ENCODE measurements around the gene PGLYRP2. TPM values are rescaled to one million over a fixed set of nuclear protein-coding genes. Genes with fewer than 3 reads are reported as not detected.

PGLYRP2 gene
- total RNA-seq, 1 experiment from 2014 or later = not detected

GRCh38 chr19:15526408-15526807 is 47.1 kb upstream of the PGLYRP2 start:
- Histone ChIP-seq H3K9me3 (ENCODE audit: low read length) (no peaks in the 10 kb centered on the region), H2AFZ (ENCODE audit: low read length) (no peak overlapping the region), H3K27me3 (ENCODE audit: low read length) (peaks cover 3% of the 10 kb centered on the region; the same call in 1 of the 2 replicates), H3K79me2 (ENCODE audit: low read length) (no peaks in the 10 kb centered on the region), H3K27ac (ENCODE audit: low read length) (no peak overlapping the region), H3F3A (ENCODE audit: low read length, unreplicated experiment) (no peaks in the 10 kb centered on the region), H3K4me2 (ENCODE audit: low read length) (no peak overlapping the region), H3K9me2 (replicated peaks; ENCODE audit: low read length) (no peaks in the 10 kb centered on the region), H3K4me3 (ENCODE audit: low read length) (no peak overlapping the region), H3K9ac (ENCODE audit: low read length) (no peak overlapping the region), H3K4me1 (ENCODE audit: insufficient read depth, low read length) (no peaks in the 10 kb centered on the region), H4K20me1 (ENCODE audit: low read length) (no peaks in the 10 kb centered on the region), H3K36me3 (ENCODE audit: low read depth, low read length) (no peaks in the 10 kb centered on the region)
- intact Hi-C loops (cut with micrococcal nuclease) = no loop called here
- TF ChIP-seq EZH2 (IDR thresholded peaks at IDR 0.05; ENCODE audit: low read length, unreplicated experiment) (no peak), CTCF (conservative IDR thresholded peaks at IDR 0.05; ENCODE audit: low read depth, low read length) (no peak), EZH2phosphoT487 (IDR thresholded peaks at IDR 0.05; ENCODE audit: borderline replicate concordance, low read length) (no peak)
- ATAC-seq (no peak), DNase-seq (no peak)
- POLR2A ChIA-PET (ENCODE audit: unreplicated experiment) = no interaction called here
- no TSS peak for BruUV-seq (replicated peaks)
- CTCF ChIA-PET = no interaction called here

- POLR2A ChIA-PET (ENCODE audit: unreplicated experiment) = no interaction called here
These were observed 46.0 kb upstream of the PGLYRP2 start for GRCh38 chr19:15525291-15525690.

GRCh38 chr19:15524781-15525180 is 45.5 kb upstream of the PGLYRP2 start:
- no peak overlapping the region for H3K4me3 ChIP-seq (ENCODE audit: low read length)
- H3K9me3 ChIP-seq (ENCODE audit: low read length) = no peaks in the 10 kb centered on the region
- ChIA-PET POLR2A (ENCODE audit: unreplicated experiment) (no interaction called here), CTCF (no interaction called here)
- H3K27me3 ChIP-seq (ENCODE audit: low read length) = no peaks in the 10 kb centered on the region
- no peaks in the 10 kb centered on the region for H3K4me1 ChIP-seq (ENCODE audit: insufficient read depth, low read length)
- ATAC-seq (no peak), DNase-seq (no peak)
- no peaks in the 10 kb centered on the region for H3K79me2 ChIP-seq (ENCODE audit: low read length)
- H3K9ac ChIP-seq (ENCODE audit: low read length) = no peak overlapping the region
- H3F3A ChIP-seq (ENCODE audit: low read length, unreplicated experiment) = no peaks in the 10 kb centered on the region
- BruUV-seq (replicated peaks) = no TSS peak
- no peaks in the 10 kb centered on the region for H4K20me1 ChIP-seq (ENCODE audit: low read length)
- no peaks in the 10 kb centered on the region for H3K36me3 ChIP-seq (ENCODE audit: low read depth, low read length)
- no peaks in the 10 kb centered on the region for H3K9me2 ChIP-seq (replicated peaks; ENCODE audit: low read length)
- intact Hi-C loops (cut with micrococcal nuclease) = no loop called here
- TF ChIP-seq EZH2phosphoT487 (IDR thresholded peaks at IDR 0.05; ENCODE audit: borderline replicate concordance, low read length) (no peak), EZH2 (IDR thresholded peaks at IDR 0.05; ENCODE audit: low read length, unreplicated experiment) (no peak), CTCF (conservative IDR thresholded peaks at IDR 0.05; ENCODE audit: low read depth, low read length) (no peak)
- no peak overlapping the region for H3K27ac ChIP-seq (ENCODE audit: low read length)
- H2AFZ ChIP-seq (ENCODE audit: low read length) = no peak overlapping the region
- no peak overlapping the region for H3K4me2 ChIP-seq (ENCODE audit: low read length)

More at GRCh38 chr19:15525291-15525690, 46.0 kb upstream of the PGLYRP2 start:
- DNase-seq = no peak
- H3K9me2 ChIP-seq (replicated peaks; ENCODE audit: low read length) = no peaks in the 10 kb centered on the region
- H3K9ac ChIP-seq (ENCODE audit: low read length) = no peak overlapping the region
- H4K20me1 ChIP-seq (ENCODE audit: low read length) = no peaks in the 10 kb centered on the region
- H2AFZ ChIP-seq (ENCODE audit: low read length) = no peak overlapping the region
- H3K9me3 ChIP-seq (ENCODE audit: low read length) = no peaks in the 10 kb centered on the region
- no peaks in the 10 kb centered on the region for H3K79me2 ChIP-seq (ENCODE audit: low read length)
- CTCF ChIA-PET = no interaction called here
- H3K27ac ChIP-seq (ENCODE audit: low read length) = no peak overlapping the region
- H3K4me1 ChIP-seq (ENCODE audit: insufficient read depth, low read length) = no peaks in the 10 kb centered on the region
- H3K4me3 ChIP-seq (ENCODE audit: low read length) = no peak overlapping the region
- TF ChIP-seq EZH2 (IDR thresholded peaks at IDR 0.05; ENCODE audit: low read length, unreplicated experiment) (no peak), EZH2phosphoT487 (IDR thresholded peaks at IDR 0.05; ENCODE audit: borderline replicate concordance, low read length) (no peak), CTCF (conservative IDR thresholded peaks at IDR 0.05; ENCODE audit: low read depth, low read length) (no peak)
- H3K4me2 ChIP-seq (ENCODE audit: low read length) = no peak overlapping the region
- H3K27me3 ChIP-seq (ENCODE audit: low read length) = no peaks in the 10 kb centered on the region
- BruUV-seq (replicated peaks) = no TSS peak
- H3F3A ChIP-seq (ENCODE audit: low read length, unreplicated experiment) = no peaks in the 10 kb centered on the region
- intact Hi-C loops (cut with micrococcal nuclease) = no loop called here
- no peaks in the 10 kb centered on the region for H3K36me3 ChIP-seq (ENCODE audit: low read depth, low read length)
- ATAC-seq = no peak

Data from PC-3 (cell line).